ENCODE results near the gene MDN1. TPM values are rescaled to one million over a fixed set of nuclear protein-coding genes. Genes with fewer than 3 reads are reported as not detected.

MDN1 gene
- total RNA-seq, 2 donors from 2014 or later: 21.3 to 36.0 TPM

- Histone ChIP-seq H3K27me3 (replicated peaks; ENCODE audit: insufficient read depth) (no peaks in the 10 kb centered on the region), H3K4me1 (ENCODE audit: control insufficient read depth in 1 of 2, low read depth in 2 of 2) (no peaks in the 10 kb centered on the region), H3K27ac (no peak overlapping the region), H3K36me3 (peaks cover 56% of the 10 kb centered on the region), H3K4me3 (no peak overlapping the region), H3K9me3 (no peaks in the 10 kb centered on the region)
- ATAC-seq (ENCODE audit: insufficient number of reproducible peaks, low FRiP score, low read depth): no peak
- no peak for DNase-seq (ENCODE audit: low spot score)
- TF ChIP-seq CTCF (IDR thresholded peaks at IDR 0.05): no peak
Observed at GRCh38 chr6:89682991-89683390, 136.6 kb downstream of the MDN1 start.

GRCh38 chr6:89681983-89682564 lies 137.5 kb downstream of the MDN1 start:
- Histone ChIP-seq H3K4me3 (no peak overlapping the region), H3K4me1 (ENCODE audit: control insufficient read depth in 1 of 2, low read depth in 2 of 2) (no peaks in the 10 kb centered on the region), H3K27me3 (replicated peaks; ENCODE audit: insufficient read depth) (no peaks in the 10 kb centered on the region), H3K27ac (no peak overlapping the region), H3K36me3 (peaks cover 55% of the 10 kb centered on the region), H3K9me3 (no peaks in the 10 kb centered on the region)
- DNase-seq (ENCODE audit: low spot score) (no peak), ATAC-seq (ENCODE audit: insufficient number of reproducible peaks, low FRiP score, low read depth) (no peak)
- TF ChIP-seq CTCF (IDR thresholded peaks at IDR 0.05): no peak

DNA sequence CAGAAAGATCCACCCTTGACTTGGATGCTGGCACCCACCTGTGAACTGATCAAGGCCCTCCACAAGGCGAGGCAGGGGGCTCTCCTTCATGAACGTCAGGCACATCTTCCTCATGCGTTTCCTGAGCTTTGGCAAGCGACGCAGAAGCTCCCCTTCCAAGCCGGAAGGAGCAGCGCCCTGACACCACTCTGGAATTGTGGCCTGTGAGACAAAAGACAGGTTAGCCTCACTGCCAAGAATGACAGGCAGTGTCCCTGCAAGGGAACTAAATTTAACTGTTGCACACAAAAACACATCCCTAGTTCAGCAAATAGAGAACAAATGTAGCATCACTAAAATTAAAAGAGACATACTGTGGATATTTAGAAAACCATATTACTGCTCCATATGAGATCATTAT lies 139.0 kb downstream of the MDN1 start:
- no peaks in the 10 kb centered on the region for H3K9me3 ChIP-seq
- ATAC-seq (ENCODE audit: insufficient number of reproducible peaks, low FRiP score, low read depth) (no peak), DNase-seq (ENCODE audit: low spot score) (no peak)
- no peaks in the 10 kb centered on the region for H3K27me3 ChIP-seq (replicated peaks; ENCODE audit: insufficient read depth)
- H3K4me3 ChIP-seq: no peak overlapping the region
- H3K4me1 ChIP-seq (ENCODE audit: control insufficient read depth in 1 of 2, low read depth in 2 of 2): peaks cover 3 to 9% of the 10 kb centered on the region in 2 donors
- no peak overlapping the region for H3K27ac ChIP-seq
- H3K36me3 ChIP-seq: peaks cover 44% of the 10 kb centered on the region
- TF ChIP-seq CTCF (IDR thresholded peaks at IDR 0.05): no peak

DNA sequence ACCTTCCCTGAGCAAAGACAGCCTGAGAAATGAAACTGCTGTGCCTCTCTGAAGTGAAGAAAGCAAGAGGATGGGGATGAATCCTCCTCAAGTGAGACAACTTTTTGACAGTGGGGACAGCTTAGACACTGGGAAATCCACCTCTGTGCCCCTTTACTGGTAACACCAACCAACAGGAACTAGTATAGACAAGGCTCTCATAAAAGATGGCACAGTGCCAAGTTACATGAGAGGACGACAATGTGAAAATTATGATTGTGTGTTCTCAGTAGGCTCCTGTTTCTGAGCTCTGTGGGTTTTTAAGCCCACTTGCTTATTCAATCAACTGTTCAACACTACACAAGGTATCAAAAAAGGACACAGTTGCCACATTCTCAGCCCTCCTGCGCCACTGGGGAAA lies 139.4 kb downstream of the MDN1 start:
- Histone ChIP-seq H3K36me3 (peaks cover 44% of the 10 kb centered on the region), H3K27ac (no peak overlapping the region), H3K9me3 (no peaks in the 10 kb centered on the region), H3K27me3 (replicated peaks; ENCODE audit: insufficient read depth) (no peaks in the 10 kb centered on the region), H3K4me1 (ENCODE audit: control insufficient read depth in 1 of 2, low read depth in 2 of 2) (peaks cover 3 to 10% of the 10 kb centered on the region in 2 donors), H3K4me3 (no peak overlapping the region)
- no peak for DNase-seq (ENCODE audit: low spot score)
- ATAC-seq (ENCODE audit: insufficient number of reproducible peaks, low FRiP score, low read depth): no peak
- TF ChIP-seq CTCF (IDR thresholded peaks at IDR 0.05): no peak

DNA sequence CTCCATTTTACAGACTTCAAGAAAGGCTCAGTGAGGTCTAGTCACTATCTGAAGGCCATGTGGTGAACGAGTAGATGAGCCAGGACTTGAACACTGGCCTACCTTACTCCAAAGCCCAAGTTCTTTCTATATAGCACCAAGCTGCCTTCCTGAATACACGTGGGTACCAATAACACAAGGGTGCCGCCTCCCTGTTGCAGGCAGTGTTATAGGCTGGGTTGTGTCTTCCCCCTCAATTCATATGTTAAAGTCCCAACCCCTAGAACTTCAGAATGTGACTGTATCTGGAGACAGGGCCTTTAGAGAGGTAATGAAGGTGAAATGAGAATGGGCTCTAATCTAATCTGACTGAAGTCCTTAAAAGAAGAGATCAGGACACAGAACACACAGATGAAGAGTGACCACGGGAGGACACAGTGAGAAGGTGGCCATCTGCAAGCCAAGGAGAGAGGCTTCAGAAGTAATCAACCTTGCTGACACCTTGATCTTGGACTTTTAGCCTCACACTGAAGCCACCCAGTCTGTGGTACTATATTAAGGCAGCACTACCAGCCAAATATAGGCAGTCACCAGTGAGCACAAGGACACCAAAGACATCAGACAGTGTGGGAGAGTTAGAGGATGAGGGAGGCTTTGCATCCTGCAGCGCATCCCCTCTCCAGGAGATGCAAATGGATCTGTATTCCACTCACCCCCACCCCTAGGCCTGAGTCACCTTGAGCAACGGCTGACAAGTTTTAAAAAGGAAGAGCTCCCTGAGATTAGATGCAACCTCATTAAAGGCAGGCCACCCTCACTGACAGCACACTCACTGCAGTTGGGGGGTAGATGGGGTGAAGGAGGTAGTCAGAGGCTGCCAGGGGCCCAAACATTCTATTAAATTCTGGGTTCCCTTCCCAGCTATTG lies 140.1 kb downstream of the MDN1 start:
- H3K4me1 ChIP-seq (ENCODE audit: control insufficient read depth in 1 of 2, low read depth in 2 of 2): peaks cover 3 to 10% of the 10 kb centered on the region in 2 donors
- TF ChIP-seq CTCF (IDR thresholded peaks at IDR 0.05): no peak
- DNase-seq (ENCODE audit: low spot score) (no peak), ATAC-seq (ENCODE audit: insufficient number of reproducible peaks, low FRiP score, low read depth) (no peak)
- no peak overlapping the region for H3K27ac ChIP-seq
- H3K9me3 ChIP-seq: no peaks in the 10 kb centered on the region
- H3K4me3 ChIP-seq: no peak overlapping the region
- no peaks in the 10 kb centered on the region for H3K27me3 ChIP-seq (replicated peaks; ENCODE audit: insufficient read depth)
- H3K36me3 ChIP-seq: peaks cover 44% of the 10 kb centered on the region
